Measurements from ENCODE around the gene SKA2.
"Not testable (repeated sequence)": the region's sequence is repeated elsewhere in the genome, so short reads cannot be mapped to it uniquely, and the experiment has no call there.

GRCh38 chr17:59138339-59138738 lies 16.6 kb downstream of the SKA2 start:
- TF ChIP-seq CTCF (IDR thresholded peaks at IDR 0.05); EZH2 (IDR thresholded peaks at IDR 0.05; ENCODE audit: borderline replicate concordance, insufficient read depth, low read depth, low read length, poor library complexity, severe bottlenecking): not testable (repeated sequence)
